ENCODE data around the gene CADPS. TPM values are rescaled to one million over a fixed set of nuclear protein-coding genes. Genes with fewer than 3 reads are reported as not detected.

Gene CADPS
- total RNA-seq, 4 donors from 2014 or later: 0.09 to 4.4 (median 1.6) TPM; not detected in 1

GRCh38 chr3:62798000-62798399 is 77.2 kb downstream of the CADPS start:
- no peak for TF ChIP-seq CTCF (IDR thresholded peaks at IDR 0.05)
- DNase-seq (ENCODE audit: low spot score) (no peak), ATAC-seq (ENCODE audit: low FRiP score) (no peak)

GRCh38 chr3:62797132-62797531 is 78.1 kb downstream of the CADPS start:
- DNase-seq (ENCODE audit: low spot score) (no peak), ATAC-seq (ENCODE audit: low FRiP score) (no peak)
- TF ChIP-seq CTCF (IDR thresholded peaks at IDR 0.05): no peak

- no peak for TF ChIP-seq CTCF (IDR thresholded peaks at IDR 0.05)
- DNase-seq (ENCODE audit: low spot score) (no peak), ATAC-seq (ENCODE audit: low FRiP score) (no peak)
Measured at GRCh38 chr3:62795978-62796657, 79.1 kb downstream of the CADPS start.

- no peak for TF ChIP-seq CTCF (IDR thresholded peaks at IDR 0.05)
- ATAC-seq (ENCODE audit: low FRiP score) (no peak), DNase-seq (ENCODE audit: low spot score) (no peak)
Measured at GRCh38 chr3:62793946-62794345, 81.3 kb downstream of the CADPS start.

- DNase-seq (ENCODE audit: low spot score) (no peak), ATAC-seq (ENCODE audit: low FRiP score) (no peak)
- no peak for TF ChIP-seq CTCF (IDR thresholded peaks at IDR 0.05)
Measured at GRCh38 chr3:62785384-62785783, 89.8 kb downstream of the CADPS start.

- TF ChIP-seq CTCF (IDR thresholded peaks at IDR 0.05): no peak
- DNase-seq (ENCODE audit: low spot score) (no peak), ATAC-seq (ENCODE audit: low FRiP score) (no peak)
Measured at GRCh38 chr3:62781121-62781520, 94.1 kb downstream of the CADPS start.

- DNase-seq (ENCODE audit: low spot score): no peak
- no peak for ATAC-seq (ENCODE audit: low FRiP score)
- TF ChIP-seq CTCF (IDR thresholded peaks at IDR 0.05): no peak
Measured at GRCh38 chr3:62777674-62778073, 97.5 kb downstream of the CADPS start.

All from omental fat pad (tissue), 4 donors.